Omental fat pad (tissue), 4 donors: Measurements from ENCODE around the gene SP5. TPM values are rescaled to one million over a fixed set of nuclear protein-coding genes. Genes with fewer than 3 reads are reported as not detected.
"Not testable (repeated sequence)": the region's sequence is repeated elsewhere in the genome, so short reads cannot be mapped to it uniquely, and the experiment has no call there.

ENCODE experiments used
- ATAC-seq: fragments of 150-250 bp; one replicate; pipeline ENCODE4 v1.9.1; 2016; ENCODE audit warnings: mild to moderate bottlenecking, moderate library complexity; ENCODE audit not compliant: low FRiP score
- DNase-seq: peaks from one replicate; pipeline ENCODE4 v3.0.0-alpha.2; 2019; ENCODE audit warnings: low spot score
- total RNA-seq, 4 donors: library from RNA; depleted of rRNA; stranded (reverse); fragments of >200 nt; gene quantifications; one replicate each; pipeline ENCODE4 v1.1.0, GENCODE V29; 2016
- TF ChIP-seq, protein P1 (sequence below), 3 donors: fragments of 450-650 bp; IDR thresholded peaks; one replicate each; pipeline ENCODE4 v1.5.1; 2016 to 2017; ENCODE audit warnings: antibody characterized with exemption in 3 of 3, mild to moderate bottlenecking in 3 of 3, moderate library complexity in 2 of 3

The SP5 gene
- 10 to 100 TPM in 1 of 4 donors, under 1 TPM in 1, not detected in 2; 0.65 to 22.1 TPM for total RNA-seq

DNA sequence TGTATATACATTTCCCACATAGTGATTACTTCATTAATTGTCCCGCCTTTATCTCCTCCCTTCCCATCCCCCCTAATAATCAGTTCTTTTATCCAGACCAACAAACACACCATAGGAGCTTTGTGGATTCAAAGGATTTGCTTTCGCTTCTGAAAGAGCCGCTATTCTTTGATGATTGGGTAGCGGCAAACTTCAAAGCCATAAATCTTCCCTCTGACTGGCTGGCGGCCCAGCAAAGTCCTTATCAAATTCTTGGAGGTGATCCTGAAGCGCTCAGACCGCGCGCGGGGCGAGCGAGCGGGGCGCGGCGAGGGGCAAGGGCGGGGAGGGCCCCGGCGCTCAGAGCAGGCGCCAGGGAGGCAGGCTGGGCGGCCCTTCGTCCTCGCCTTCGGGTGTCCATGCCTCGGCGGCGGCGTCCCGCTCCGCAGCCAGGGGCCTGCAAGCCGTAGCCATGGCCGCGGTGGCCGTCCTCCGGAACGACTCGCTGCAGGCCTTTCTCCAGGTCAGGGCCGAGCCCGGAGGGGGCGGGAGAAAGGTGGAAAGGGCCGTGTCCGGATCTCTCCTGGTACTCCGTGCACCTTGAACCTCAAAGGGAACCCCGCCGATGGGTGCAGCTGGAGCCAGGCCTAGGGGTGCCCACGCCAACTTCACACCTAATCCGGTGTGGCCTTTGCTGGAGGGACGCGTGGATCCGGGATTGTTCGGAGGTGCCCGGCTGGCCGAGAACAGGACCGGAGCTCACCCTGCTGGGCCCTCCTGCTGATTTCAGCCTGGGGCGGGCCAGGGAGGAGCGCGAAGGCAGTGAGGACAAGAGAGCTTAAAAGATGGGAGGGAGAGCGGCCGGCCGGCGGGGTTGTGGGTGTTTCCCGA, at the start of gene SP5:
SP5 (plus strand) TSS at position 276 of the 870 bp plus-strand sequence; CDS start at position 452, 176 bp downstream.
- DNase-seq: no peak
- peak; percentile 67 for ATAC-seq
- TF ChIP-seq, protein P1, sequence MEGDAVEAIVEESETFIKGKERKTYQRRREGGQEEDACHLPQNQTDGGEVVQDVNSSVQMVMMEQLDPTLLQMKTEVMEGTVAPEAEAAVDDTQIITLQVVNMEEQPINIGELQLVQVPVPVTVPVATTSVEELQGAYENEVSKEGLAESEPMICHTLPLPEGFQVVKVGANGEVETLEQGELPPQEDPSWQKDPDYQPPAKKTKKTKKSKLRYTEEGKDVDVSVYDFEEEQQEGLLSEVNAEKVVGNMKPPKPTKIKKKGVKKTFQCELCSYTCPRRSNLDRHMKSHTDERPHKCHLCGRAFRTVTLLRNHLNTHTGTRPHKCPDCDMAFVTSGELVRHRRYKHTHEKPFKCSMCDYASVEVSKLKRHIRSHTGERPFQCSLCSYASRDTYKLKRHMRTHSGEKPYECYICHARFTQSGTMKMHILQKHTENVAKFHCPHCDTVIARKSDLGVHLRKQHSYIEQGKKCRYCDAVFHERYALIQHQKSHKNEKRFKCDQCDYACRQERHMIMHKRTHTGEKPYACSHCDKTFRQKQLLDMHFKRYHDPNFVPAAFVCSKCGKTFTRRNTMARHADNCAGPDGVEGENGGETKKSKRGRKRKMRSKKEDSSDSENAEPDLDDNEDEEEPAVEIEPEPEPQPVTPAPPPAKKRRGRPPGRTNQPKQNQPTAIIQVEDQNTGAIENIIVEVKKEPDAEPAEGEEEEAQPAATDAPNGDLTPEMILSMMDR (IDR thresholded peaks at IDR 0.05): no peak

DNA sequence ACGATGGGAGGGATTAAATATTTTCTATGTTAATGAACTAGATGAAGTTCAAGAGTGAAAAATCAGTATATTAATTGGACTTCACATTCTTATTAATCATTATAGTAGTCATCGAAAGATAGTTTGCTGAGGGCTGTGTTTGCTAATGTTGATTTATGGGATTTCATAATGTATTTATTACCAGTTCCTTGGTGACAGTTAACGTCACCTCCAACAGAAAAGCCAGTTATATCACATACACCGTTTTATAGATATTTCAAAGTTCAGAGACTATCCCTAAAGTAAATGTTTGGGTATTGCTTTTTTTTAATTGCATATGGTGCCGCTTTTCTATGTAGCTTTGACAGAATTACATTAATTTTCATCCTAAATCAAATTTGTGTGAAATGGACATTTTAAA, 49.4 kb upstream of the SP5 start:
- DNase-seq: no peak
- TF ChIP-seq, protein P1 (IDR thresholded peaks at IDR 0.05): no peak
- ATAC-seq: no peak

DNA sequence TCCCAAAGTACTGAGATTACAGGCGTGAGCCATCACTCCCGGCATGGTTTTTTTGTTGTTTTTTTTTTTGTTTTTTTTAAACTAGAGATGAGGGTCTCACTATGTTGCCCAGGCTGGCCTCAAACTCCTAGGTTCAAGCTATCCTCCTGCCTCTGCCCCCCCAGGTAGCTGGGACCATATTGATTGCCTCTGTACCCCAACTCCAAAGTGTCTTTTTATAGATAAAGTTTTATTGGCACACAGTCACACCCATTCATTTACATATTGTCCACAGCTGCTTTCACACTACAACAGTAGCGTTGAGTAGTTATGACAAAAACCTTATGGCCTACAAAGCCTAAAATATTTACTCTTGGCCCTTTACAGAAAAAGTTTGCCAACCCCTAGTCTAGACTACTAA, 45.2 kb upstream of the SP5 start:
- DNase-seq (no peak), ATAC-seq (no peak)
- TF ChIP-seq, protein P1 (IDR thresholded peaks at IDR 0.05): no peak

DNA sequence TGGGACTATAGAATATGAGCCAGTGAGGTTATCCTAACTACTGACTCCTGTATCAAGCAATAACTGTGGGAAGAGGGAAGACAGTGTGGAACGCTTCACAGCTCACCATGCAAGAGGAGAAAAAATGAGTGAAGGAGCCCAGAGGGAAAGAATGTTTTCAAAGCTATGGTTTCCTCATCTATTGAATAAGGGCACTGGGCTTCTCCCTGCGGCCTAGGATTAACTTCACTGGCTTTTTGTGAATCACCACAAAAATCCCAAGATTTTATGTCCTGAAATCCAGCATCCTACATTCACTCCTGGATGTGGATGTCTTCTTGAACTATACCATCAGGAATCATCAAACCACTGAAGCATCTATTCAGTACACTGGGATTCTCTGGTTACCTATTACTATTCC, 44.5 kb upstream of the SP5 start:
- TF ChIP-seq, protein P1 (IDR thresholded peaks at IDR 0.05): no peak
- no peak for DNase-seq
- ATAC-seq: no peak

DNA sequence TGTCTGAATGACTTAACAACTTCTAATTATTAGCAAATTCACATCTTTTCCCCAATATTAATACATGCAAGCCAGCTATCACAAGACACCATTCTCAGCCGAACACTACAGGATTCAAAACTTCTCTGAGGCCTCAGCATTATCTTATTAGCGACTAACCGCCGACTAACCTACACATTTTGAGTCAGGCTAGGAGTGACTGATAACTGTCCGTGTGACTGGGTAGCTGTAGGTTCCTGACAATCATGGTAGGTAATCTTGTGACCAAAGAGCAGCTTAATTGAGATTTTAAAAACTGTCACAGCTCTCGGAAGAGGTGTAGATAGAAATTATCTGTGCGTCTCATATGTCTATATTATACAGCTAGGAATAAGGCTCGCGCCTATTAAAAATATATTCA, 44.1 kb upstream of the SP5 start:
- TF ChIP-seq, protein P1 (IDR thresholded peaks at IDR 0.05): no peak
- ATAC-seq: no peak
- DNase-seq: no peak

DNA sequence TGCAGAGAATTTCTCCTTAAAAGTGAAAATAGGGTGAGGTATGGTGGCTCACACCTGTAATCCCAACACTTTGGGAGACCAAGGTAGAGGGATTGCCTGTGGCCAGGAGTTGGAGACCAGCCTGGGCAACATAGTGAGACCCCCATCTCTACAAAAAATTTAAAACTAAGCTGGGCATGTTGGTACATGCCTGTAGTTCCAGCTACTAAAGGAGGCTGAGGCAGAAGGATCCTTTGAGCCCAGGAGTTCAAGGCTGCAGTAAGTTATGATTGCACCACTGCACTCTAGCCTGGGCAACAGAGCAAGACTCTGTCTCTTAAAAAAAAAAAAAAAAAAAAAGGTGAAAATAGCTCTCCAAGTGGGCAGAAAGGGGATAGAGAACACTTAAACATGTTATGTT, 40.9 kb upstream of the SP5 start:
- DNase-seq, ATAC-seq: not testable (repeated sequence)

DNA sequence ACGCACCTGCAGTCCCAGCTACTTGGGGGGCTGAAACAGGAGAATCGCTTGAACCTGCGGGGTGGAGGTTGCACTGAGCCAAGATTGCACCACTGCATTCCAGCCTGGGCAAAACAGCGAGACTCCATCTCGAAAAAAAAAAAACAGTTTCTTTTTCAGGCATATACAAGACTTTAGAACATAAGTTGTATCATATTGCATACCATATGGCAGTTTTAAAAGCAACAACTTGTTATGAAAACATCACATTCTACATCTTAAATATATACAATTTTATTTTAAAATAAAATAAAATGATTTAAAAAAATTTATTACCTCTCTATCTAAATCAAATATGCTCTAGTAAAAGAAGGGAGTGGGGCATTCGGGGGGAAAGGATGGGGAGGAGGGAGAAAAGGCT, 39.4 kb upstream of the SP5 start:
- DNase-seq: no peak
- TF ChIP-seq, protein P1 (IDR thresholded peaks at IDR 0.05): no peak
- no peak for ATAC-seq
